AG08395 (cell line): ENCODE measurements around the gene COBL.

Source experiments
- DNase-seq: peaks from one replicate; pipeline ENCODE4 v3.0.0; 2012; ENCODE audit warnings: mixed read lengths, low spot score

Gene COBL

GRCh38 chr7:51325908-51326307 is 9.3 kb upstream of the COBL start:
- DNase-seq = no peak

GRCh38 chr7:51325261-51325676 is 8.7 kb upstream of the COBL start:
- DNase-seq = no peak

- no peak for DNase-seq
These were observed 7.7 kb upstream of the COBL start for GRCh38 chr7:51324206-51324898.

- DNase-seq = no peak
These were observed 5.4 kb upstream of the COBL start for GRCh38 chr7:51321961-51322515.

GRCh38 chr7:51318886-51319579 is 2.4 kb upstream of the COBL start:
- DNase-seq = no peak

GRCh38 chr7:51318001-51318400 is 1.4 kb upstream of the COBL start:
- DNase-seq = no peak

- DNase-seq = no peak
These were observed 937 bp upstream of the COBL start for GRCh38 chr7:51317582-51317910.

- DNase-seq = no peak
These were observed 345 bp downstream of the COBL start for GRCh38 chr7:51316262-51316665.

- no peak for DNase-seq
These were observed 982 bp downstream of the COBL start for GRCh38 chr7:51315393-51316261.

- no peak for DNase-seq
These were observed 1.9 kb downstream of the COBL start for GRCh38 chr7:51314726-51315125.

GRCh38 chr7:51313738-51314425 is 2.7 kb downstream of the COBL start:
- no peak for DNase-seq

- no peak for DNase-seq
These were observed 3.5 kb downstream of the COBL start for GRCh38 chr7:51312951-51313737.

- DNase-seq = no peak
These were observed 5.4 kb downstream of the COBL start for GRCh38 chr7:51311166-51311565.

GRCh38 chr7:51310131-51310583 is 6.5 kb downstream of the COBL start:
- DNase-seq = no peak

GRCh38 chr7:51309361-51310130 is 7.1 kb downstream of the COBL start:
- DNase-seq = no peak

GRCh38 chr7:51308696-51309095 is 7.9 kb downstream of the COBL start:
- DNase-seq = no peak

- no peak for DNase-seq
These were observed 8.3 kb downstream of the COBL start for GRCh38 chr7:51308265-51308664.

- no peak for DNase-seq
These were observed 8.9 kb downstream of the COBL start for GRCh38 chr7:51307651-51308210.

GRCh38 chr7:51306761-51307160 is 9.8 kb downstream of the COBL start:
- no peak for DNase-seq

GRCh38 chr7:51304729-51305128 is 11.9 kb downstream of the COBL start:
- no peak for DNase-seq
